ENCODE results near the gene TSPAN16. TPM values are rescaled to one million over a fixed set of nuclear protein-coding genes. Genes with fewer than 3 reads are reported as not detected.

TSPAN16 gene
- total RNA-seq, 1 donor from 2014 or later, result not detected

- no peak overlapping the region for H3K27ac Mint-ChIP-seq
- no peaks in the 10 kb centered on the region for H3K4me1 Mint-ChIP-seq (ENCODE audit: unreplicated experiment)
- no peak for TF ChIP-seq CTCF (conservative IDR thresholded peaks at IDR 0.05)
- DNase-seq (ENCODE audit: extremely low spot score, unreplicated experiment), result no peak
- H3K4me3 Mint-ChIP-seq, result no peak overlapping the region
- no peaks in the 10 kb centered on the region for H3K9me3 Mint-ChIP-seq
- peaks cover 8% of the 10 kb centered on the region for H3K36me3 Mint-ChIP-seq
- no peaks in the 10 kb centered on the region for H3K27me3 Mint-ChIP-seq
Measured at GRCh38 chr19:11251217-11251616, 44.7 kb upstream of the TSPAN16 start.

- H3K4me3 Mint-ChIP-seq, result no peak overlapping the region
- H3K4me1 Mint-ChIP-seq (ENCODE audit: unreplicated experiment), result no peaks in the 10 kb centered on the region
- DNase-seq (ENCODE audit: extremely low spot score, unreplicated experiment), result no peak
Measured at GRCh38 chr19:11251650-11252314, 44.2 kb upstream of the TSPAN16 start.

GRCh38 chr19:11252665-11253355, 43.1 kb upstream of the TSPAN16 start:
- no peaks in the 10 kb centered on the region for H3K27me3 Mint-ChIP-seq
- no peaks in the 10 kb centered on the region for H3K4me1 Mint-ChIP-seq (ENCODE audit: unreplicated experiment)
- H3K36me3 Mint-ChIP-seq, result peaks cover 6% of the 10 kb centered on the region
- no peak for TF ChIP-seq CTCF (conservative IDR thresholded peaks at IDR 0.05)
- no peak overlapping the region for H3K4me3 Mint-ChIP-seq
- DNase-seq (ENCODE audit: extremely low spot score, unreplicated experiment), result no peak
- no peaks in the 10 kb centered on the region for H3K9me3 Mint-ChIP-seq
- H3K27ac Mint-ChIP-seq, result no peak overlapping the region

More at GRCh38 chr19:11251650-11252314, 44.2 kb upstream of the TSPAN16 start:
- Mint-ChIP-seq H3K36me3 (peaks cover 8% of the 10 kb centered on the region), H3K9me3 (no peaks in the 10 kb centered on the region), H3K27ac (no peak overlapping the region), H3K27me3 (no peaks in the 10 kb centered on the region)
- TF ChIP-seq CTCF (conservative IDR thresholded peaks at IDR 0.05), result no peak

GRCh38 chr19:11254666-11255065, 41.3 kb upstream of the TSPAN16 start:
- H3K27ac Mint-ChIP-seq, result no peak overlapping the region
- no peaks in the 10 kb centered on the region for H3K27me3 Mint-ChIP-seq
- H3K36me3 Mint-ChIP-seq, result peaks cover 4% of the 10 kb centered on the region
- H3K4me3 Mint-ChIP-seq, result no peak overlapping the region
- TF ChIP-seq CTCF (conservative IDR thresholded peaks at IDR 0.05), result no peak
- no peaks in the 10 kb centered on the region for H3K4me1 Mint-ChIP-seq (ENCODE audit: unreplicated experiment)
- no peaks in the 10 kb centered on the region for H3K9me3 Mint-ChIP-seq
- no peak for DNase-seq (ENCODE audit: extremely low spot score, unreplicated experiment)

GRCh38 chr19:11256189-11256588, 39.8 kb upstream of the TSPAN16 start:
- no peak for DNase-seq (ENCODE audit: extremely low spot score, unreplicated experiment)
- no peak overlapping the region for H3K27ac Mint-ChIP-seq

More at GRCh38 chr19:11256189-11256588, 39.8 kb upstream of the TSPAN16 start:
- Mint-ChIP-seq H3K4me1 (ENCODE audit: unreplicated experiment) (no peaks in the 10 kb centered on the region), H3K4me3 (no peak overlapping the region), H3K36me3 (no peaks in the 10 kb centered on the region), H3K9me3 (no peaks in the 10 kb centered on the region), H3K27me3 (no peaks in the 10 kb centered on the region)
- no peak for TF ChIP-seq CTCF (conservative IDR thresholded peaks at IDR 0.05)
